ENCODE data around the gene SLCO2A1.

SLCO2A1 gene

GRCh38 chr3:134059671-134060560 lies 30.2 kb upstream of the SLCO2A1 start:
- TF ChIP-seq CTCF (IDR thresholded peaks at IDR 0.05; ENCODE audit: extremely low read depth, missing control alignments) = no peak

GRCh38 chr3:134059035-134059601 lies 29.4 kb upstream of the SLCO2A1 start:
- TF ChIP-seq CTCF (IDR thresholded peaks at IDR 0.05; ENCODE audit: extremely low read depth, missing control alignments) = no peak
- no peak for DNase-seq (ENCODE audit: low spot score)

More at GRCh38 chr3:134059671-134060560, 30.2 kb upstream of the SLCO2A1 start:
- DNase-seq (ENCODE audit: low spot score) = no peak

GRCh38 chr3:134057654-134058110 lies 28.0 kb upstream of the SLCO2A1 start:
- no peak for DNase-seq (ENCODE audit: low spot score)
- TF ChIP-seq CTCF (IDR thresholded peaks at IDR 0.05; ENCODE audit: extremely low read depth, missing control alignments) = no peak

- DNase-seq (ENCODE audit: low spot score) = no peak
- no peak for TF ChIP-seq CTCF (IDR thresholded peaks at IDR 0.05; ENCODE audit: extremely low read depth, missing control alignments)
Observed at GRCh38 chr3:134057006-134057653, 27.4 kb upstream of the SLCO2A1 start.

GRCh38 chr3:134056464-134056891 lies 26.8 kb upstream of the SLCO2A1 start:
- no peak for DNase-seq (ENCODE audit: low spot score)
- TF ChIP-seq CTCF (IDR thresholded peaks at IDR 0.05; ENCODE audit: extremely low read depth, missing control alignments) = no peak

- TF ChIP-seq CTCF (IDR thresholded peaks at IDR 0.05; ENCODE audit: extremely low read depth, missing control alignments) = no peak
- no peak for DNase-seq (ENCODE audit: low spot score)
Observed at GRCh38 chr3:134055661-134056060, 25.9 kb upstream of the SLCO2A1 start.

- TF ChIP-seq CTCF (IDR thresholded peaks at IDR 0.05; ENCODE audit: extremely low read depth, missing control alignments) = no peak
- no peak for DNase-seq (ENCODE audit: low spot score)
Observed at GRCh38 chr3:134054881-134055280, 25.2 kb upstream of the SLCO2A1 start.
